Mucosa of descending colon (tissue), 3 donors: ENCODE results near the gene TNIK. TPM values are rescaled to one million over a fixed set of nuclear protein-coding genes. Genes with fewer than 3 reads are reported as not detected.

Experiments
- ATAC-seq: fragments of 200-7000 bp; cut with Tn5 transposase; one replicate; pipeline ENCODE4 v1.9.1; 2020; ENCODE audit warnings: mild to moderate bottlenecking, moderate library complexity
- DNase-seq, 3 donors: peaks; one replicate each; pipeline ENCODE4 v3.0.0-alpha.2; 2020
- H3K36me3 ChIP-seq: fragments of 200-600 bp; one replicate; pipeline ENCODE4 v1.8.0; 2021; ENCODE audit warnings: low read depth, mild to moderate bottlenecking
- H3K4me1 ChIP-seq: fragments of 200-600 bp; one replicate; pipeline ENCODE4 v1.8.0; 2021; ENCODE audit warnings: low read depth, mild to moderate bottlenecking
- H3K4me3 ChIP-seq: fragments of 200-600 bp; one replicate; pipeline ENCODE4 v1.8.0; 2021; ENCODE audit warnings: mild to moderate bottlenecking
- H3K9me3 ChIP-seq: fragments of 200-600 bp; one replicate; pipeline ENCODE4 v1.8.0; 2021; ENCODE audit warnings: mild to moderate bottlenecking
- CTCF ChIP-seq: fragments of 200-600 bp; IDR thresholded peaks from one replicate; pipeline ENCODE4 v1.8.0; 2022; ENCODE audit warnings: antibody characterized with exemption, mild to moderate bottlenecking
- intact Hi-C, 2 donors: fragments of 100-400 bp; cut with DNase I in 1 of 2; cut with micrococcal nuclease in 1 of 2; formaldehyde crosslinking; loops; one replicate each; pipeline versions ENCODE4 v1.11.0 to v1.11.1; 2022; cut with DNase I, micrococcal nuclease
- total RNA-seq, 3 donors: library from RNA; stranded (reverse); fragmentation: NEBNext Ultra II Directional in 2 of 3; extraction: Animal tissue kit (Norgen Biotek cat#: 25700) in 2 of 3; gene quantifications; one replicate each; pipeline versions ENCODE4 v1.2.1 to v1.2.4, GENCODE V29; 2021 to 2023
- donor health status: DM: no; HTN: no; CAD: no; lungs with moderate emphysema.
- donor health status: DM: no; HTN: no; CAD: no.
- donor health status: DM: no; HTN: yes; CAD: no.

Gene TNIK
- total RNA-seq, 3 donors from 2014 or later = 27.2 to 33.0 (median 28.0) TPM

GRCh38 chr3:171415070-171415469 is 45.1 kb downstream of the TNIK start:
- no peak for ATAC-seq
- intact Hi-C loops = no loop called here
- no peaks in the 10 kb centered on the region for H3K4me1 ChIP-seq
- H3K9me3 ChIP-seq = no peaks in the 10 kb centered on the region
- TF ChIP-seq CTCF = no peak
- H3K36me3 ChIP-seq = no peaks in the 10 kb centered on the region
- no peak for DNase-seq
- no peak overlapping the region for H3K4me3 ChIP-seq

GRCh38 chr3:171412473-171412872 is 47.7 kb downstream of the TNIK start:
- Histone ChIP-seq H3K36me3 (no peaks in the 10 kb centered on the region), H3K9me3 (no peaks in the 10 kb centered on the region), H3K4me1 (no peaks in the 10 kb centered on the region), H3K4me3 (no peak overlapping the region)
- no peak for DNase-seq
- intact Hi-C loops = no loop called here
- no peak for ATAC-seq
- no peak for TF ChIP-seq CTCF

- DNase-seq (no peak), ATAC-seq (no peak)
- intact Hi-C loops = no loop called here
- TF ChIP-seq CTCF = no peak
- Histone ChIP-seq H3K36me3 (no peaks in the 10 kb centered on the region), H3K9me3 (no peaks in the 10 kb centered on the region), H3K4me1 (no peaks in the 10 kb centered on the region), H3K4me3 (no peak overlapping the region)
Observed at GRCh38 chr3:171412054-171412453, 48.2 kb downstream of the TNIK start.

- Histone ChIP-seq H3K36me3 (no peaks in the 10 kb centered on the region), H3K4me3 (no peak overlapping the region), H3K9me3 (no peaks in the 10 kb centered on the region), H3K4me1 (no peaks in the 10 kb centered on the region)
- no peak for TF ChIP-seq CTCF
- ATAC-seq (no peak), DNase-seq (no peak)
- intact Hi-C loops = no loop called here
Observed at GRCh38 chr3:171410186-171410585, 50.0 kb downstream of the TNIK start.

- Histone ChIP-seq H3K4me1 (peaks cover 5% of the 10 kb centered on the region), H3K4me3 (no peak overlapping the region), H3K9me3 (no peaks in the 10 kb centered on the region), H3K36me3 (no peaks in the 10 kb centered on the region)
- TF ChIP-seq CTCF = no peak
- intact Hi-C loops = no loop called here
- DNase-seq (no peak), ATAC-seq (no peak)
Observed at GRCh38 chr3:171407759-171408158, 52.4 kb downstream of the TNIK start.

GRCh38 chr3:171404376-171404967 is 55.7 kb downstream of the TNIK start:
- intact Hi-C loops = no loop called here

More at GRCh38 chr3:171404376-171404967, 55.7 kb downstream of the TNIK start:
- Histone ChIP-seq H3K4me3 (no peak overlapping the region), H3K36me3 (no peaks in the 10 kb centered on the region), H3K4me1 (peaks cover 5% of the 10 kb centered on the region), H3K9me3 (no peaks in the 10 kb centered on the region)
- DNase-seq (no peak), ATAC-seq (peak; percentile 70)
- TF ChIP-seq CTCF = no peak
